GM19328 (cell line): ENCODE data around the gene PHETA1.
A peak's percentile ranks its signal among the peaks of the same experiment; 100 is the strongest.

ENCODE experiments used
- ATAC-seq: cut with Tn5 transposase; IDR thresholded peaks from one replicate; pipeline ENCODE4 v1.9.1; 2021; ENCODE audit warnings: mild to moderate bottlenecking, moderate library complexity; ENCODE audit not compliant: unreplicated experiment

Gene PHETA1

GRCh38 chr12:111368788-111369495 is at the start of gene PHETA1:
PHETA1 (minus strand) TSS chr12:111369095; CDS start chr12:111363427, 5,668 bp downstream.
- ATAC-seq = peak; percentile 95

GRCh38 chr12:111418594-111418880 is 49.6 kb upstream of the PHETA1 start:
- no peak for ATAC-seq

- ATAC-seq = no peak
Observed at GRCh38 chr12:111417784-111418593, 49.1 kb upstream of the PHETA1 start.

GRCh38 chr12:111417290-111417689 is 48.4 kb upstream of the PHETA1 start:
- no peak for ATAC-seq

GRCh38 chr12:111414711-111415252 is 45.9 kb upstream of the PHETA1 start:
- no peak for ATAC-seq

GRCh38 chr12:111413442-111414086 is 44.7 kb upstream of the PHETA1 start:
- ATAC-seq = no peak

- no peak for ATAC-seq
Observed at GRCh38 chr12:111412830-111413441, 44.0 kb upstream of the PHETA1 start.

- ATAC-seq = no peak
Observed at GRCh38 chr12:111412007-111412829, 43.3 kb upstream of the PHETA1 start.

- no peak for ATAC-seq
Observed at GRCh38 chr12:111411185-111411764, 42.4 kb upstream of the PHETA1 start.

- ATAC-seq = no peak
Observed at GRCh38 chr12:111410431-111411184, 41.7 kb upstream of the PHETA1 start.

- no peak for ATAC-seq
Observed at GRCh38 chr12:111409780-111410430, 41.0 kb upstream of the PHETA1 start.

- ATAC-seq = no peak
Observed at GRCh38 chr12:111409403-111409779, 40.5 kb upstream of the PHETA1 start.

GRCh38 chr12:111408686-111409402 is 39.9 kb upstream of the PHETA1 start:
- ATAC-seq = no peak

GRCh38 chr12:111408116-111408440 is 39.2 kb upstream of the PHETA1 start:
- no peak for ATAC-seq

- ATAC-seq = no peak
Observed at GRCh38 chr12:111407377-111408115, 38.7 kb upstream of the PHETA1 start.

- no peak for ATAC-seq
Observed at GRCh38 chr12:111406474-111407376, 37.8 kb upstream of the PHETA1 start.
